ENCODE measurements around the gene CATSPERD.

GRCh38 chr19:5789886-5790558, 69.6 kb downstream of the CATSPERD start:
- no peak for TF ChIP-seq CTCF (IDR thresholded peaks at IDR 0.05)
- no peak for TF ChIP-seq POLR2A (IDR thresholded peaks at IDR 0.05)
